ENCODE data around the gene SMYD2.

Gene SMYD2

DNA sequence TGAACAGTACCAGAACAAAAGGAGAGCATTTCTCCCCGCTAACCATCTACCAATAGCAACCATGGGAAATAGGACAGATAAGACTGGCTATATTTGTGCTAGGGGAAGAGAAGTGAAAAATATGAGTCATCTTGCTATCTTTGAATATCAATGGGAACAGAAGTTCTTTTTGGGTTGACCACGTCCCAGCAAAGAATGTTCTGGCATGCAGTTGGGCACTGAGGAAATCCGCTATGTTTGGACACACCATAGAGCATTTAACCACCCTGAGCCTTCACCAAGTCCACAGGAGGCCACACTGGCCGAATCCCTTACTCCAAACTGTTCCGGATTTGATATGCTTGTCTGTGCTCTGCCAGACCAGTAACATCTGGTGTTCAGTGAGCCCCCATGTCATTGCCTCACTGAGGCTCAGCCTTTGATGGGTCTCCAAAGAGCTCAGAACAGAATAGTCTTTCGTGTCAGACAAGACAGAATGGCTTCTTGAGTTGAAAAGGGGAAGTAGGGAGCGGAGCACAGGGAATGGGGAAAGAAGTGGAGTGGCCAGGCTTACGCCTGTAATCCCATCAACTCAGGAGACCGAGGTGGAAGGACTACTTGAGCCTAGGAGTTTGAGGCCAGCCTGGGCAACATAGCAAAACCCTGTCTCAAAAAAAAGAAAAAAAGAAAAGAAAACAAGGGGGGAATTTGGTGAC lies 81.4 kb downstream of the SMYD2 start:
- no peak for TF ChIP-seq GATA3 (IDR thresholded peaks at IDR 0.05; ENCODE audit: low read depth, low read length)
- TF ChIP-seq GATA2 (IDR thresholded peaks at IDR 0.05; ENCODE audit: low read depth, low read length): no peak

DNA sequence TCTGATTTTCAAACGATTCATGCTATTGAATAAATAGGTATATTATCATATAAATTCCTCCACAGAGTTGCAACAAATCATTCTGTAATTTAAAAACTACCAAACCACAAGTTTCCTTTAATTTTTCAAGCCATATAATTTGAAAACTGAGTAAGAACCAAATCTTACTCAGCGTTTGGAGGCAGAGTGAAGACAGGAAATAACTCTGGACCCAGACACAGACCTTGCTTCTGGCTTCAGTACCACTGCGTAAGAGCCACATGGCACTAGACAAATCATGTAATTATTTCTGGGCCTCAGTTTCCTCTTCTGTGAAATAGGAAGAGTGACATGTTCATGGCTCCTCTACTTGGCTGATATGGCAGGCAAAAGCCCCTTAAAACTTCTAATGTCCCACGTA lies 82.4 kb downstream of the SMYD2 start:
- TF ChIP-seq GATA3 (IDR thresholded peaks at IDR 0.05; ENCODE audit: low read depth, low read length): no peak
- TF ChIP-seq GATA2 (IDR thresholded peaks at IDR 0.05; ENCODE audit: low read depth, low read length): no peak

DNA sequence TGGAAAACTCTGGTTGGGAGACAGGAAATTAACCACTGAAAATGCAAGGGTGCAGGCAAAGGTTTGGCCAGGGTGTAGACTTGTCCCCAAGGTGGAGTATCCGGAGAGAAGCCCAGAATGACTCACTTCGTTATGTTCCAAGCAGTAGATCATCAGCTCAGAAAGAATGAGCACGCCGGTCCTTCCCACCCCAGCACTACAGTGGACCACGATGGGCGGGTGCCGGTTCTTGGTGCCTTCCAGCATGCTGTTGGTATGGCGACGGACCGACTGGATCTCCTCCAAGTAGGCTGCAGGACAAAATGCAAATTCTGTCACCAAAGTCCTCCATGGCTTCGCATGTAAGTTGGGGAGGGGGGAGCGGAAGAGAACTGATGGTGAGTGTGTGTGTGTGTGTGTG lies 83.4 kb downstream of the SMYD2 start:
- TF ChIP-seq GATA2 (IDR thresholded peaks at IDR 0.05; ENCODE audit: low read depth, low read length) (no peak), GATA3 (IDR thresholded peaks at IDR 0.05; ENCODE audit: low read depth, low read length) (no peak)

DNA sequence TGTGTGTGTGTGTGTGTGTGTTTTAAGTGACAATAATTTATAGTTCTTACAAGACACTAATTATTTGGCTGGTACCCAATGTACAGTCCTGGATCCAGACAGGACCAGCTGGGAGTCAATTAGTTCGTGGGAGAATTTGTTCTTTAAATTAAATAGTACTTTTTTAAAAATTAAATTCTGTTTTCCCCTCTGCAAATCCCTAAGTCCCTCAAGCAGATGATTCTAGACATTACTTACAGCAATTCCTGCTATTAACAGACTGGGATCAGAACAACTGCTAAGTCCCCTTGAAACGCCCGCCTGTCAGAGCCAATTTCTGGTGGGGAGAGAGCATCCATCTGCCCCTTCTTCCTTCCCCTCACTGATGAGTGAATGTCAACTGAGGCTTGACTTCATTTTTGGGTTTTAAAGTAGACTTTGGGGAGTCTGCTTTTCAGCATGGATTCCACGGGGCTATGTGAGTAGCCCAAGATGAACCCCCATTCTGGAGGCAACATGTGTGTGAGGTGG lies 83.9 kb downstream of the SMYD2 start:
- TF ChIP-seq GATA2 (IDR thresholded peaks at IDR 0.05; ENCODE audit: low read depth, low read length): no peak
- TF ChIP-seq GATA3 (IDR thresholded peaks at IDR 0.05; ENCODE audit: low read depth, low read length): no peak

DNA sequence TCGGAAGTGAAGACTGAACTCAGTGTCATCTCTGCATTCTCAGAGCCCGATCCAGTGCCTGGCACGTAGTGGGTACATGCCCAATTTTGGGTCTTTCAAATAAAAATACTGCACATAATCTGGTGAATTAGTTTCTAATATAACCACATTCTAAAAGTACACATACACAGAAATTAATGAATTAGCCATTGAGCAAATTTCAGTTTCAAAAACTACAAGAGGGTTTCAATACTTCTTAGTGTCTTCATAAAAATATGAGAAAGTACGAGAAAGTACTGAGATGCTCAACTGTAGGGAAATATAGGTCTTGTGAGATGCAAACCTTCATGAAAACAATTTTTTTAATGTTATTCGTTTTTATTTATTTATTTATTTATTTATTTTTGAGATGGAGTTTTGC lies 86.9 kb downstream of the SMYD2 start:
- TF ChIP-seq GATA2 (IDR thresholded peaks at IDR 0.05; ENCODE audit: low read depth, low read length) (no peak), GATA3 (IDR thresholded peaks at IDR 0.05; ENCODE audit: low read depth, low read length) (no peak)

DNA sequence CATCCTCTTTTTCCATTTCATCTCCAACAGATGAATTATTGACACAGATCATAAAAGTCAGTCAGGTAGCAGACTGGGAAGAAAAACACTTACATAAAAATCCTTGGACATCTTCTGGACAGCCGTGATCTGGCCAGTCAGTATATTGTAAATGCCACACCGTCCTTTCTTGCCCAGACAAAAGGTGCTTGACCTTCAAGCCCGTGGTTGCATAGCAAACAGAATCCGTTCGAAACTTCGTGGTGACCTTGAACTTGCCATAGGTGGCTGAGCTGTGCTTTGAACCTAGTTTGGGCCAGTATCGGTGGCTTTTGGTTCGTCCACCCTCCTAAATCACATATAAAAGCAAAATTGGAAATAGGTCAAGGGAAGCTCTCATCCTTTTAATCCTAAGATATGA lies 88.4 kb downstream of the SMYD2 start:
- no peak for TF ChIP-seq GATA2 (IDR thresholded peaks at IDR 0.05; ENCODE audit: low read depth, low read length)
- no peak for TF ChIP-seq GATA3 (IDR thresholded peaks at IDR 0.05; ENCODE audit: low read depth, low read length)

- TF ChIP-seq GATA3 (IDR thresholded peaks at IDR 0.05; ENCODE audit: low read depth, low read length) (no peak), GATA2 (IDR thresholded peaks at IDR 0.05; ENCODE audit: low read depth, low read length) (no peak)
Observed at GRCh38 chr1:214370615-214371014, 89.7 kb downstream of the SMYD2 start.

DNA sequence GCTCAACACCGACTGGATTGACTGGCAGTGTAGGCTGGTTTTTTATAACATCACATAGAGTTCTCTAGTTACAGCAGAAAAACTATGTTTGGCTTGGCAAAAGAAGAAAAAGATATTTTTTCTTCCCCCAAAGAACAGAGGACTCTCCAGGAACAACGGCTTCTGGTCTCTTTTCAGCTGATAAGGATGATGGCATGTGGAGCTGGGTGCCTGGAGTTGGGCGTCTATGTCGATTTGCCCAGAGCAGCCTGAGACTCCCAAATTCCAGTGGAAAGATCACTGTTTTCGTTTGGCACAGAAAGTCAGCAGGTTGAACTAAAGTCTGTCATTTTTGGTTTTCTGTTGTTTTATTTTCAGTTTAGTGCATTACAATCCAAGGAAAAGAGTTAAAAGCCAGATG lies 91.1 kb downstream of the SMYD2 start:
- no peak for TF ChIP-seq GATA3 (IDR thresholded peaks at IDR 0.05; ENCODE audit: low read depth, low read length)
- TF ChIP-seq GATA2 (IDR thresholded peaks at IDR 0.05; ENCODE audit: low read depth, low read length): no peak

GRCh38 chr1:214377485-214377884 lies 96.5 kb downstream of the SMYD2 start:
- no peak for TF ChIP-seq GATA2 (IDR thresholded peaks at IDR 0.05; ENCODE audit: low read depth, low read length)
- no peak for TF ChIP-seq GATA3 (IDR thresholded peaks at IDR 0.05; ENCODE audit: low read depth, low read length)

DNA sequence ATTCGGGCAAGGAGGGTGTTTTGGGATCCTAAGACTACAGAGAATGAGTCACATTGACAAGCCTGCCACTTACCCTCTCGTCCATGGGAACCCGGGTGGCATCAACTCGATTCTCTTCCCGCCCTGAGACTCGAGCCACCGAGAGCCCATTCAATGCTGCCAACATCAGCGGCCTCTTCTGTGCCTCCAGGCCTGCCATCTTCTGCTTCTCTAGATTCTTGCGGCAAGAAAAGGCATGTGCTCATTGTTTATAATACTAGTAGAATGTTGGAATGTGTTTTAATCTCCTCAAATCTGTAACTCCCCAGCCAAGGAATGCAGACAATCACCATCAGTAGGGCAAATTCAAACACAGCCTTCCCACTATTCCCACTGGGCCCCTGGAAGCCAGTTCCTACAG lies 96.9 kb downstream of the SMYD2 start:
- TF ChIP-seq GATA3 (IDR thresholded peaks at IDR 0.05; ENCODE audit: low read depth, low read length): no peak
- no peak for TF ChIP-seq GATA2 (IDR thresholded peaks at IDR 0.05; ENCODE audit: low read depth, low read length)

- TF ChIP-seq GATA3 (IDR thresholded peaks at IDR 0.05; ENCODE audit: low read depth, low read length): no peak
- no peak for TF ChIP-seq GATA2 (IDR thresholded peaks at IDR 0.05; ENCODE audit: low read depth, low read length)
Observed at GRCh38 chr1:214378492-214378891, 97.5 kb downstream of the SMYD2 start.

DNA sequence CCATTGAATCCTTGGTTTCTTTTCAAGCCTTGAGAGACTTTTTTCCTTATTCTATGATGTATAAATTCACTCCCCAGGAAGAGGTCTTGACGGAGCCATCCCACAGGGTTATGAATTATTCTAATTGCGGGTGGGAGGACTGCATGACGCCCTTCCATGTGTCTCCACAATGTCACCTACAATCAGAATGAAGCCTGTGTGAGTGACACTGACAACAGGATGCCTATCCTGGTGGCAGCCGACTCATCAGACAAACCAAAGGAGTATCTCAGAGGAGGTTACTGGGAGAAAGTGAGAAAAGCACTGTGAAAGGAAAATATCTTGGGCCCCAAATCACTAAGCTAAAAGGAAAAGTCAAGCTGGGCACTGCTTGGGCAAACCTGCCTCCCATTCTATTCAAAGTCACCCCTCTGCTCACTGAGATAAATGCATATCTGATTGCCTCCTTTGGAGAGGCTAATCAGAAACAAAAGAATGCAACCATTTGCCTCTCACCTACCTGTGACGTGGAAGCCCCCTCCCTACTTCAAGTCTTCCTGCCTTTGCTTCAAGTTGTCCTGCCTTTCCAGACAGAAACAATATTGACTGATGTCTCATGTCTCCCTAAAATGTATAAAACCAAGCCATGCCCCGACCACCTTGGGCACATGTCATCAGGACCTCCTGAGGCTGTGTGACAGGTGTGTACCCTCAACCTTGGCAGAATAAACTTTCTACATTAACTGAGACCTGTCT lies 98.4 kb downstream of the SMYD2 start:
- no peak for TF ChIP-seq GATA3 (IDR thresholded peaks at IDR 0.05; ENCODE audit: low read depth, low read length)
- no peak for TF ChIP-seq GATA2 (IDR thresholded peaks at IDR 0.05; ENCODE audit: low read depth, low read length)

DNA sequence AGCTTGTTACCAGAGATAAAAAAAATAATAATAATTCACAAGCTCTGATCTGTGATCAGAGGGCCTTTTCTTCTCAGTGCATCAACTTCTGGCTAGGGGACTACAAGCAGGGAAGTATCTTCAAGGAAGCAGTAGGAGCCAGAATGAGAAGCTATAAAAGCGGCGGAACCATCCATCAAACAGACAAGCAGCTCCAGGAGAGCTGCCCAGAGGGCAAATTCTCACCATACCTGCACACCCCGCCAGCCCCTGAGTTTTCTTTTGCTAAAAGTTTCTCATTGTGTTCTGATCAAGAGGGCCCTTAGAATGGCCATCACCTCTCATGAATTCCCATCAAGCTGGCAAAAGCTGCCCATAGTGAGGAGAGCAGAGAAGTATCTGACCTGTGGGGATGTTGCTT lies 99.4 kb downstream of the SMYD2 start:
- TF ChIP-seq GATA3 (IDR thresholded peaks at IDR 0.05; ENCODE audit: low read depth, low read length) (no peak), GATA2 (IDR thresholded peaks at IDR 0.05; ENCODE audit: low read depth, low read length) (no peak)

DNA sequence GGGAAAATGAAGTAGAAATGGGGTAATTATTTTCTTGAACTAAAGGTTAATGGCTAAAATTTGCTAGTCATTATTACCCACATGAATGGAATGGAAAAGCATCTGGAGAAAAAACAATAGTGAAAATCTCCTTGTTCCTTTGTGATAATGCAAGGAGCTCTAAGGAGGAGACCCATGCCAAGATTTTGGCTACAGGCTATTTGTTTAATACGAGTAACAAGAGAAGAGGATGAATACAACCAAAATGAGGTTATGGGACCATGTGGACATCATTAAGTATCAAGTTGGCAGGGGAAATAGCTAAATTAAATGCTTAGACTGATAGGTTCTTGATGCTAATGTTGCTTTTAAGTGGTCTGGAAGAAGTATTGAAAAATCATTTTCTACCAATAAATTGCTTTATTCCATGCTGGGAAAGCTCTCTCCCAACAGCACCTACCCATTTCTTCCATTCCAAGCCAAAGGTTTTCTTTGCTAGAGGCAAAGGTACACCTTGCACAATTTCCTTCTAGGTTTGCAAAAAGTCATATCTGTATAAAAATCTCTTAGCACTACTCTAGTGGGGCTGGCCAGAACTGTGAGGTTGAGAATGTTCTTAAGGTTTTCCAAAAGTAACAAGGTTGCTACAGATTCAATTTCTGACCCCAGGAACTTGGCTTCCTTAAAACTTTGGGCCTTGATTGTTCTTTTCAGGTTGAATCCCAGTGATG lies 100.2 kb downstream of the SMYD2 start:
- no peak for TF ChIP-seq GATA2 (IDR thresholded peaks at IDR 0.05; ENCODE audit: low read depth, low read length)
- no peak for TF ChIP-seq GATA3 (IDR thresholded peaks at IDR 0.05; ENCODE audit: low read depth, low read length)
